Middle frontal gyrus (tissue), 1 donor: ENCODE measurements around the gene ISCA2.
"Not testable (repeated sequence)": the region's sequence is repeated elsewhere in the genome, so short reads cannot be mapped to it uniquely, and the experiment has no call there.

Source experiments
- DNase-seq: peaks from one replicate; pipeline ENCODE4 v3.0.0-alpha.2; 2015; ENCODE audit warnings: low spot score; ENCODE audit errors: extremely low spot score

Gene ISCA2

GRCh38 chr14:74527736-74528280 is 34.2 kb downstream of the ISCA2 start:
- no peak for DNase-seq

DNA sequence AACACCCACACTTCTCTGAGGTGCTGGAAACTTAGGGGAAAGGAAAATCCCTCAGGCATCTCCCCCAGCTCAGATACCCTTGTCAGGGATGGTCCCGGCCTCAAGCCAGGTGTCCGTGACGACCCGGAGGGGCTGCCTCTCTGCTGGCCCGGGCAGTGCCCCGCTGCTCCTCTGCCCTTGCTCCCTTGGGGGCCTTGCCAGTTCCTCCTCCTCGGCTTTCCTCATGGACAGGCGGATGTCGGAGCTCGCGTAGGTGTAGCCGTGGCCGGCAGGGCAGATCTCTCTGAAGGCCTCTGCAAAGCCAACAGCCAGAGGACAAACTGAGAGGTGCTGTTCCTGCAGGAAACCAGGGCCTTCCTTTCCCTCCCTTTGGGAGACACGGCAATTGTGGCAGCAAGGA is 34.8 kb downstream of the ISCA2 start:
- DNase-seq = no peak

DNA sequence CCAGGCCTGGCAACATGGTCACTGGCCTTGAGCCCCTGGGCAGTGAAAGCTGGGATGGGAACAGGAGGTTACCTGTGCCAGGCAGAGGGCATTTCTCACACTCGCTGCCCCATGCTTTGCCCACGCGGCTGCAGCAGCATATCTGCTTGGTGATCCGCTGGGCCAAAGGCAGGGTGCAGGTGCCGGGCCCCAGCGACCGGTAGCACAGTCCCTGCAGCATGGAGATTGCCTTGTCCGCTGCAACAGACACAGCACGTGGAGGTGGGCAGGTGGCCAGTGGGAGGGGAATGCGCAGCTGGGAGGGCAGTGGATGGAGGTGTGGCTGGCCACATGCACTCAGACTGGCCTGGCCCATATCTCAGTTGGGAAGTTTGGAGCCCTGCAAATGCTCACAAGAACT is 35.3 kb downstream of the ISCA2 start:
- DNase-seq = no peak

- no peak for DNase-seq
Observed at GRCh38 chr14:74531006-74531405, 37.4 kb downstream of the ISCA2 start.

DNA sequence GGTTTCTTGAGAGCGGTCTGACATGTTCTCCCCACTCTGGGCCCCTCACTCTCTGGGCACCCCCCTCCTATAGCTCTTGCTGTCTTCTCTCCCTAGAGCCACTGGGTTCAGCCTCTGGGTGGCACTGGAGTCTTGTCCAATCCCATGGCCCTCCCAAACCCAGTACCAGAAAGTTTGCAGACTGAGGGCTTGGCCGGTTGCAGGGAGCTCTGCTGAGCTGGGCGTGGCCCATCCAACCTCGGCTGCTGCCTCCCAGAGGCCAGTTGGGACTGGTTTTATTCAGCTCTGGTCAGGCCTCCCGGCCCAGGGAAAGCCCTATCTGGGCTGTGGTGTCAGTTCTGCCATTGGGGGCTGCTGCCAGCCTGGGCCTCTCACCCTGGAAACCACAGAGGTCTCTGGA is 37.9 kb downstream of the ISCA2 start:
- DNase-seq = no peak

DNA sequence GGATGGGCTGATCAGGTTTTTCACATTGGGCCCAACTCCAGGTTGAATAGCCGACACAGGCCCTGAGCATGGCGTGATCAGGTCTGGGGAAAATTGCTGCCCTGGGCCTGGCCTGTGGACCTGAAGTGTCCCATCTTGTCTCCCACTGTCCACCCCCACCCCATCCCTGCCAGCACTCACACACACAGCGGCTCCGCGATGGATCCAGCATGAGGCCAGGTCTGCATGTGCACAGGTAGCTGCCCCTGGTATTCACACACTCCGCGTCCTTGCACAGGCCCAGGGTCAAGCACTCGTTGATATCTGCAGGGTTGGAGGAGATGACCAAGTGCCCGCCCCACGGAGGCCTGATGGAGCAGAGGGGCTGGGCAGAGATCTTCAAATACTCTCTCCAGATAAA is 38.7 kb downstream of the ISCA2 start:
- DNase-seq = no peak

GRCh38 chr14:74533576-74533975 is 40.0 kb downstream of the ISCA2 start:
- no peak for DNase-seq

DNA sequence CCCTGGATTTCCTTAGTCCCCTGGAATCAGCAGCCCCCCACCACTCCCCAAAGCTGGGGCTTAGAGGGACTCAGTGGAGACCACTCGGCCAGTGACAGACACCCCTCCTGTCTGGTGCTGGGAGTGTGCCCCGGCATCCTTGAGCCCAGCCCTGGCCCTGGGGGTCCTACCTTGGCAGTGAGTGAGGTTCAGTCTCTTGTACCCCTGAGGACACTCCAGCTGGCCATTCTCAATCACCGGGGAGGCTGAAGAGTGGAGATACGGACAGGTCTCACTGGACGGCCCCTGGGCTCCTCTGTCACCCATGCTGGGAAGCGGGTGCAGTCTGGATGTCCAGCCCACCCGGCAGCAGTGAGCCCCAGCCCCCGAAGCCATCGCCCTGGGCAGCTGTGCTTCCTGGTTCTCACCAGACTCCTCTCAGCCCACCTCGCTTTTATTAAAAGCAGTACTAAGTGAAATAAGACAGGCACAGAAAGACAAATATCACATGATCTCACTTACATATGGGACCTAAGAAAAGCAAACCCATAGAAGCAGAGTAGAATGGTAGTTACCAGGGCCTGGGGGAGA is 42.3 kb downstream of the ISCA2 start:
- no peak for DNase-seq

GRCh38 chr14:74536336-74536735 is 42.8 kb downstream of the ISCA2 start:
- DNase-seq = not testable (repeated sequence)

- DNase-seq = no peak
Observed at GRCh38 chr14:74538411-74539391, 45.1 kb downstream of the ISCA2 start.

DNA sequence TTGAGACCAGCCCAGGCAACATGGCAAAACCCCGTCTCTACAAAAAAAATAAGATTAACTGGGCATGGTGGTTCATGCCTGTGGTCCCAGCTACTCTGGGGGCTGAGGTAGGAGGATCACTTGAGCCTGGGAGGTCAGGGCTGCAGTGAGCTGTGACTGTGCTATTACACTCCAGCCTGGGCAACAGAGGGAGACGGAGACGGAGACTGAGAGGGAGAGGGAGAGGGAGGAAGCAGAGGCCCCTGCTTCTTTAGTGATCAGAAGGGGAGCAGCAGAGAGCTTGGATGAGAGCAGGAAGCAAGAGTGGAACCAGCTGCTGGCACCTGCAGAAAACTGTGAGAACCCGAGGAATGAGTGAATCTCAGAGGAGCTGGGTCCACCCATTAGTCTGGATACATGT is 45.9 kb downstream of the ISCA2 start:
- DNase-seq = no peak

DNA sequence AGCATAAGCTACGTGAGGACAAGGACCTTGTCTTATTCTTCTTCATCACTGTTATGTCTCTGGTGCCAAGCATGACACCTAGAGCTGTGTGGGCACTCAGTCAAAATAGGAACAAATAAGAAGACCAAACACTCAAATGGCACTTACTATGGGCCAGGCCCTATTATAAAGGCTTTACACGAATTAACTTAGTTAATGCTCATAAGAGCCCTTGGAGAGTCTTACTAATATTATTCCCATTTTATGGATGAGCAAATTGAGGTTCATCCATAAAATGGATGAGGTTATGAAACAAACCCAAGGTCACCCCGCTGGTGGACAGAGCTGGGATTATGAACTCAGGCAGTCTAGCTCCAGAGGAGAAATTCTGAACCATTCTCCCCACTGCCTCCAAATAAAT is 47.7 kb downstream of the ISCA2 start:
- DNase-seq = no peak

DNA sequence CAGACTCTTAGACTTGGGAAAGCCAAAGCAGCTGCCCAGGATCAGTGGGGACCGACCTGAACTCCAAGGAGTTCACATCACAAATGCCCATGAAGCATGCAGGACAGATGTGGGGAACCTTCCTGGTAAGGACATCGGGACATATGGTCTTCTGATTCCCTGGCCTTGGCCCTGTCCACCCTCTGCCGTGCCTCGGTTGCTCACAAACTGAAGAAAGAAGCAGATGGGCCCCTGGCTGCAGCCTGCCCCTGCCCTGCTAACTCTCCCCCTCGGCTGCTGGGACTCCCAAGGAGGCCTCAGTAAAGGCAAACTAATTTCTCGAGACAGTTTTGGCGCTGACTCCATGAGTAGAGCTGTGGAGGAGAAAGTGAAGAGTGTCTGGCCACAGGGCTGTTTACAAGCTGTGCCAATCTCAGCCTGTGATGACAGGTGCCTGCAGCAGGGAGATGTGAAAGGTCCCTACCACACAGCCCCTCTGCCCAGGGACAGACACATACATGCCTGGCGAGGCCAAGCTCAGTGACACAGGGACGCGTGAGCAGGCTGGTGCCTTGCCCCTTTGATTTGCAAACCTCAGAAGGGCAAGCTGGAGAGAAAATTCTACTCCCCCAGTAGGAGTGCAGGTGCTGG is 48.6 kb downstream of the ISCA2 start:
- no peak for DNase-seq

- no peak for DNase-seq
Observed at GRCh38 chr14:74543771-74544438, 50.3 kb downstream of the ISCA2 start.

GRCh38 chr14:74545386-74545785 is 51.8 kb downstream of the ISCA2 start:
- no peak for DNase-seq

DNA sequence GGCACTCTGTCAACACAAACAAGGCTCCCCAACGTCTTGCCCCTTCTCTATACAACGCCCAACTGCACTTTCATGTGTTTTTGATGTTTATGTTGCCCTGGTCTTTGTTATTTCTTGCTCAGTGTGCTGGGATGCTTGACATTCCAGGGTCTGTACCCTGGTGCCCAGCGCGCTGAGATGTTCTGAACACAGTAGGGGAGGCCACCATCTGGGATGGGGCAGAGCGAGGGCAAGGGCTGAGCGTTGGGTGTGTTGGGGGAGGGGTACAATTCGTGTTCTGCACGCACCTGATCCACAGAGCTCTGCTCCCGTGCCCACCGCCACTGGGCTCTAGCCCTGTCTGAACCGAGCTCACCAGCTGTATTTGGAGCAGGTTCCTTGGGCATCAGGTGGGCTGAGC is 52.9 kb downstream of the ISCA2 start:
- DNase-seq = no peak
